HS-5 (cell line): ENCODE measurements around the gene CHAT.

Experiments
- DNase-seq: peaks from one replicate; pipeline ENCODE4 v3.0.0-alpha.2; 2012; ENCODE audit warnings: low read depth

CHAT gene

GRCh38 chr10:49631975-49632374 lies 18.1 kb downstream of the CHAT start:
- DNase-seq = no peak

DNA sequence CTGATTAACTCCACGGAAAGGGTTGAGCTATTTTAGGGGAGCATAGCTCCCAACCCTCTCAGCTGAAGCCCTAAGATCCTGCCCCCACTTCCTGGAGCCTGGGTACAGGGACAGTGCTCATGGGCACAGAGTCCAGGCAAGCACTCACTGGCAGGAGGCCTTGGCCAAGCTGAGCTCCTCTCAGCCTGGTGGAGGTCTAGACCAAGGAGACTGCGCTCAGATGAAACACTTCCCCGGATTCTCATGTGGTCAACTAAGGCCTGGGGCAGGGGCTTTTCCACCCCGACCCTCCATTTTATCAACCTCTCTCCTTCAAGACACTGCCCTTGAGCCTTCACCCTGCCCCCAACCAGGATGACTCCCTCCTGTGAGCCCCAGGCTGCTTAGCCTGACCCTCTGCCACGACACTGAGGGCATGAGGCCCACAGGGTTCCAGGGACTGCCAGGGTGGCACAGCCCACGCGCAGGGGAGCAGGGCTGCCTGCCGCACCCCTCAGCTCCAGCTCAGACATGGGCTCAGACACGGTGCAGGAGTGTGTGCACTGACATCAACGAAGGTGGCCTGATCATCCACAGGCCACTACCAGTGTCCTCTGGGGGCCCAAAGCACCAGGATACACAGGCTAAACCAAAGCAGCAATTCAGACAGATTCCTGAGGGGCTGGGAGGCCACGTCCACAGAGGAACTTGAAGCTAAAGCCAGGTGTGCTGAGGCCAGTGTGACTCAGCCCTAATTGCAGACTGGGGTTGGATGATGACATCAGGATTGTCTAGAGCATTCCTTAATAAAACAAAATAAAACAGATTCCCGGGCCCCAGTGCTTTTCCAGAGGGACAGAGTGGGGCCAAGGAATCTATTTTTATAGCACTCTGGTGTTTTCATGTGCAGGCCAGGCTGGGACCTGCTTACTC lies 18.8 kb downstream of the CHAT start:
- no peak for DNase-seq

DNA sequence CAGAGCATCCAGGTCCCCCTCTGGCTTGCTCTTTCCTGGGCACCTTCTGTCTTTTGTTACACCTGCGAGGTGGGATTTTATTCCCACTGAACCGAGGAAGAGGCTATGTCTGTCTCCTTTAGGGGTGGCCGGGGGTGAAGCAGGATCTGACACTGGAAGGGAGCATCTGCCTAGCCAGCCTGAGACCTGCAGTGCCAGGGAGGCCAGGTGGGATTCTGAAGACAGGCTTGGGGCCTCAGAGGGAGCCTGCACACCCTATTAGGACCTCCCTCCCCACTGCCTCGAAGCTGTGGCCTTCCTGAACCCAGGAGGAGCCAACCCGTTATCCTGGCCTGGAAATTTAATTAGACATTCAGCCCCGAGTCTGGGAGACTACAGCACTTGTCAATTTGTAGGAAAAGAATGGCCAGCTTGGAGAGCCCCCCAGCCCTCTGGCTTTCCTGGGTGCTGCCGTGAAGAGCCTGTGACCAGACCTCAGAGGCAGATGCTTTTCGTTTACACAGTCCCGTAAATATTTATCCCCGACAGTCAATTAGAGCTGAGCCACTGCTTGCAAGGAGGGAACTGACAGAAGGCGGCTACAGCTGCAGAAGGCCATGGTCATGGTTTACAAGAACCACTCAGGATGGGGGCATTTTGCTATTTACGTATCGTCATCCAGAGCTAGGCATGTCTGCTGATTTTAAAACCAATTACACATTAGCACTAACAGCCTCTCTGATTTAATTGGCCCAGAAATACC lies 19.7 kb downstream of the CHAT start:
- no peak for DNase-seq

- no peak for DNase-seq
Observed at GRCh38 chr10:49634069-49634660, 20.3 kb downstream of the CHAT start.

- DNase-seq = no peak
Observed at GRCh38 chr10:49642311-49642710, 28.5 kb downstream of the CHAT start.

DNA sequence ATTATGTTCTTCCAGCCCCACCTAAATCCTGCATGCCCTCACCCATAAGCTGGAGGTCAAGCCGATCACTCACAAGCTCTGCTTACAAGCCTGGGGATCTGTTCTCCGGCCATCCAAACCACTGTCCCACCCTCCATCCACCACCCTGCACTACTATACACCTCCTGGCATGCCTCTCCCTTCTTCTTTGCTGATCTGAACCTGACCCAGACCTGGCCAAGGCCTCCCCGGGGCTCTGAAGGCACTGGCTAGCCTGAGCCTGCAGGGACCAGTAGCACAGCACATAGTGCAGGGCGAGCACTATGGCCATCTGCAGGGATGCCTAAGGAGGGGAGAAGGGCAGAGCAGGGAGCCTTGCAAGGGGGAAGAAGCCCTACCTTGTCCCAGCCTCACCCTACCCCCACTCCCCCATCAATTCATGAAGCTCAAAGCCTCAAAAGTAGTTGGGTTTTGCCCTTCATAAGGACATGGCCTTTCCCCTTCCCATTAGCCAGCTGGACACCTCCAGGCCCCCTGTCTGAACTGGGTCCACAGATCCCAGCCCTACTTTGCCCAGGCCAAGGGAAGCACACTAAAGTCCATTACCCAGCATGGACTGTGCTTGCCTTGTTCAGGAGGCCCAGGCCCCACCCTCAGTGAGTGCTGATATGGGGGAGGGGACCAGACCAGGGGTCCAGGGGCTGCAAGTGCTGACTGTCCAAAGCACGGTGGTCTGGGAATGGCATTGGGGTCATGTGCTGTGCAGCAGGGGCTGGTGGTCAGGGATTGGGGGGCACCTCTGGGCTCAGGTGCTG lies 29.6 kb downstream of the CHAT start:
- no peak for DNase-seq

DNA sequence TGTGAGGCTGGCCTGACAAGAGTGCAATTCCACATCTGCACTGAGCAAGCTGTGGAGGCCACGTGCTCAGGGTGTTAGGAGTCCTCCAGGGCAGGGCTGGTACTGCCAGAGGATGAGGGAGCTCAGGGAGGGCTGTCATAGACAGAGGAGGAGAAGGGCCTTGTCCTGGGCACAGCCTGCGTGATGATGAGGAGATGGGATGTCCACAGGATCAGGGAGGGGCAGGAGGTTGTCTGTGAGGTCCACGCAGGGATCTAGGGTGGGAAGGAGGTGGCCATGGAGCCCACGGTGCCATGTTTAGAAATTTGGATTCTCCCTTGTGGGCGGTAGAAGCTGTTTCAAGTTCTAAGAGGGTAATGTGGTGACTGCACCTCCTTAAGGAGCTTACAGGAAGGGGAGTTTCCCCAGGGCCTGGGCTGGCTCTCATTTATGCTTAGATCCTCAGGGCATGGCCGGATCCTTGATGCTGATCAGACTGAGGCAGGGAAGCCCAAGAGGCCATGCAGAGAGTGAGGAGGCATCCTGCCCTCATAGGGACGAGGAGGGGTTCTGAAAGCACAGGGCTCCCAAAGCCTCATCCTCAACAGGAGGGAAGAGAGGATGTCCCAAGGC lies 30.3 kb downstream of the CHAT start:
- no peak for DNase-seq

GRCh38 chr10:49645417-49645816 lies 31.6 kb downstream of the CHAT start:
- no peak for DNase-seq

GRCh38 chr10:49645871-49646870 lies 32.3 kb downstream of the CHAT start:
- DNase-seq = no peak

- DNase-seq = no peak
Observed at GRCh38 chr10:49647554-49647953, 33.7 kb downstream of the CHAT start.

DNA sequence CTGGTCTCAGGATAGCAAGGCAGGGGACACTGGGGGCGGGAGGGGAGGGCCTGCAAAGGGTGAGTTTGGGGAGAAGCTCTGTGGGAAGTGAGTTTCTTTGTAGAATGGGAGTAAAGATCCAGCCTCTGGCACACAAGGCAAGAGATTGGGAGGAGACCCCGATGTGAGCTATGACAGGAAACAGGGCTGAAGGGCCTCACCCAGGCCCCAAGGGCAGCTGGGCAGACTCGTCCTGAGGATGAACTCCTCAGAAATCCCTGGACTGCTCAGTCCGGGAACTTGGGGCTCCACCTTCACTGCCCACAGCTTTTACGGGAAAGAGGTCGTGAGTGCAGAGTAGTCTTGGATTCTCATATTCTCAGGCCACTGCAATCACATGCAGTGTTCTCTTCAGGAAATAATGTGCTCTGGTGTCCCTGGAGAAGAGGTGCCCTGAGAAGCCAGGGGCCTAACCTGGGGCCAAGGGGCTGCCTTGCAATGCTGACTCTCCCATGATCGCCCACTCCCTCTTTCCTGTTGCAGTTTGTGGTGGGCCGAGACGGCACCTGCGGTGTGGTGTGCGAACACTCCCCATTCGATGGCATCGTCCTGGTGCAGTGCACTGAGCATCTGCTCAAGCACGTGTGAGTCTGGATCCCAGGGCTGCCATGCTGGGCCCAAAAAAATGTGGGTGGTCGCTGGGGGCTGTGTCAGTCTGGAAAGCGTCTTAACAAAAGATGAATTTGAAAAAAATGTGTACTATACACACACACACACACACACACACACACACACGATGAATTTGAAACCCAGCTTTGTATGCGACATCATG lies 34.4 kb downstream of the CHAT start:
- DNase-seq = no peak

DNA sequence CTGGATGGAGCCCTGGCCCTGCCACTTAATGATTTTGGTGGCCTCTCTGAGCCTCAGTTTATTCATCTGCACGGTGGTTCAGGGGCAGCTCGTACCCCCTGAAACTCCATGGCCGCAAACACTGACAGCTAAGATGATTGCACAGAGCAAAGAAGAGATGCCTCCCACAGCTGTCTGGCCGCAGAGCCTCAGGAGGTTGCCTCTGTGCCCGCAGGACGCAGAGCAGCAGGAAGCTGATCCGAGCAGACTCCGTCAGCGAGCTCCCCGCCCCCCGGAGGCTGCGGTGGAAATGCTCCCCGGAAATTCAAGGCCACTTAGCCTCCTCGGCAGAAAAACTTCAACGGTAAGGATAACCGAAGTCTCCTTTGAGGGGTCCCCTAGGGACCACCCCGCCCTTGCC lies 35.5 kb downstream of the CHAT start:
- no peak for DNase-seq

GRCh38 chr10:49649936-49650723 lies 36.3 kb downstream of the CHAT start:
- no peak for DNase-seq

GRCh38 chr10:49650724-49651034 lies 36.8 kb downstream of the CHAT start:
- DNase-seq = no peak

- DNase-seq = no peak
Observed at GRCh38 chr10:49651039-49651835, 37.4 kb downstream of the CHAT start.

DNA sequence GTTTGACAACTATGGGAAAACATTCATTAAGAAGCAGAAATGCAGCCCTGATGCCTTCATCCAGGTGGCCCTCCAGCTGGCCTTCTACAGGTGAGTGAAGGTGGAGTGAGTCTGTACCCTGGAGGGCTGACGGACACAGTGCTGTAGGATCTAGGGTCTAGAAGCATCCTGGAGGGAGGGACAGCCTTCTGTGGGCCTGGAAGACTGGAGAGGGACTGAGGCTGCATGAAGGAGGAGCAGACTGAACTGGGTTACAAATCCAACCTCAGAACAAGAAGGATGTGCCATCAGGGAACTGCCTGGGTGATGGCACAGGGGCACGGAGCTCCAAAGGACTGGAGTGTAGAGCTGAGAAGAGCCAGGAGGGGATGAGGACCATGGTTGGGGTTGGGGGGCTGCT lies 38.1 kb downstream of the CHAT start:
- no peak for DNase-seq

- no peak for DNase-seq
Observed at GRCh38 chr10:49652421-49653272, 38.8 kb downstream of the CHAT start.
